ENCODE data around the gene SLC35D1.

GRCh38 chr1:66999640-67000400 is 54.1 kb downstream of the SLC35D1 start:
- TF ChIP-seq ZNF274 (IDR thresholded peaks at IDR 0.05; ENCODE audit: low read depth, low read length): no peak
- TF ChIP-seq SUZ12 (IDR thresholded peaks at IDR 0.05; ENCODE audit: extremely low read depth, insufficient read depth, insufficient read length): no peak
